NOMO-1 treated with DMSO at 0.1 percent for 48 hours (cell line): ENCODE data around the gene CFAP73.
"Not testable (repeated sequence)": the region's sequence is repeated elsewhere in the genome, so short reads cannot be mapped to it uniquely, and the experiment has no call there.

Experiments
- DNase-seq: peaks from one replicate; lab custom pipeline; 2025; ENCODE audit not compliant: unreplicated experiment; lab: John Stamatoyannopoulos, UW

Gene CFAP73

DNA sequence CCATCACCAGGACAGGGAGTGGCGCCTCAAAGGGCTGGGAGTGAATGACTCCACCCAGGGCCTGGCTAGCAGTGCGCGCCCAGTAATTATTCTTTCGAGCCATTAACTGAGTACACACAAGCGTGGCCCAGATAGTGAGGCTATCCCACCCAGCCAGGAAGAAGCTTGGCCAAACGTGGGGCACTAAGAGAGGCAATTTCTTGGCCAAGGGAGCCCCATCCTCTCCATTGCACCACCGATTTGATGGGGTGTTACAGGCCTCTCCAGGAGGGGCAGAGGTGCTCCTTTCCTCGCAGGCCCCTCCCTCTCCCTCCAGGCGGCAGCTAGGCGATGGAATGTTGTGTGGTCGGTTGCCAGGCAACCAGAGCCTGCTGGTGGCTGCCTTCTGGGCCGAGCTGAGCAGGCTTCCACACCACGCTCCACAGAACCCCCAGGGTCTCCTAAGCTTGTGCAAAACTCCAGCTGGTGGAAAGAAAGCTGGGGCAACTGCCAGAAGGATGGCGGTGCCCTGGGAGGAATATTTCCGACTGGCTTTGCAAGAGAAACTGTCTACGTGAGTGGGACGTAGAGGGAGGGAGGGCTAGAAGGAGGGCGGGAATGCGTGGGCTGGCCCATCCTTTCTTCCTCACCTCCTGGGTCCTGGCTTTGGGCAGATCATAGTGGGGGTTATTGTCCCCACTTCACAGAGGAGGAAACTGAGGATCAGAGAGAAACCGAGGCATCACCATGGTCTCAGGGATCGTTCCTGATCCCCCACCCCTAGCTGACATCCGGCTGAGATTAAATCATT, at the start of gene CFAP73:
Gene CFAP73 (plus strand): TSS at position 364 of the 790 bp plus-strand sequence. CDS start 134 bp downstream, at position 498.
- DNase-seq = no peak

GRCh38 chr12:113099764-113100163, 49.8 kb upstream of the CFAP73 start:
- DNase-seq = no peak

DNA sequence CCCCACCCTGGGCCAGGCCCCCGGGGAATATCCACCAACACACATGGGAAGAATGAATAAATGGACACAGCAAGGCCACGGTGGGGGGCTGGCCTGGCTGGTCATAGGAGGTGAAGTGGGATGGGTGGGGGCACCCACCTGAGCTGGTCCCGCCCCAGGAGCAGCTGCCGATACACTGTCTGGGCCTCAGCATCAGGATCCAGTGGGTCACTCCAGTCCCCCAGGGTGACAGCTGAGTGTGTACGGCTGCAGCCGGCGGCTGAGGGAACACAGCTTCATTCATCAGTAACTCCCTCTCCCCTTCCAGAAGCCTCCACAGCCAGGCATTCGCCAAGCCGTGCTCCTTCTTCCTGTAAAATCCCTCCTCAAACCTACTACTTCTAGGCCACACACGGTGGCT, 47.8 kb upstream of the CFAP73 start:
- DNase-seq = no peak

- DNase-seq = no peak
Observed at GRCh38 chr12:113102811-113103210, 46.7 kb upstream of the CFAP73 start.

DNA sequence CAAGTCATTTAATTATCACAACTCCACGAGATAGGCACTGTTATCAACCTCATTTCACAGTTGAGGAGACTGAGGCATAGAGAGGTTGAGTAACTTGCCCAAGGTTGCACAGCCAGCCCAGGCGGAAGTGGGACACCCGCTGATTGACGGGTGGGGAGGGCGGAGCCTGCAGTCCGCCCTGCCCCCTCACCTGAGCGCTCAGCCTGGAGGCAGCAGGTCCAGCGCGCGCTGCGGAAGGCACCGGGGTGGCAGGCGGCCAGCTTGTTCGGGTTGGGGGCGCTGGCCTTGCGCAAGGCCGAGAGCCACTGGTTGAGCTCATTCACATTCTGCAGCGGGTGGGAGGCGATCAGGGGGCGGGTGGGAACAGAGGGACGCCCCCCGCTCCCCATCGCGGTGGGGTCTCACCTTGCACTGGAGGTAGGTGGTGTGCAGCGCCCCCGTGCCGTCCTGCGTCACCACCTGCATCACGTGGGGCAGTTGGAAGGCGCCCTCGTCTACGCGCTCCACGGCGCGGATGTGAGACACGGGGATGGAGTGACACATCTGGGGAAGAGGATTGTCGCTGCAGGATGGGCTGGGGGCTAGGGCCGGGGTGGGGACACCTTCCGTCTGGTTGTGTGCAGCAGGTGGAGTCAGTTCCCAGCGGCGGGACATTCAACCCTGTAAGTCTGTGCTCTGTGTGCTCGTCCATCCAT, 45.6 kb upstream of the CFAP73 start:
- no peak for DNase-seq

- DNase-seq = no peak
Observed at GRCh38 chr12:113104953-113105510, 44.5 kb upstream of the CFAP73 start.

GRCh38 chr12:113105606-113106271, 43.8 kb upstream of the CFAP73 start:
- no peak for DNase-seq

DNA sequence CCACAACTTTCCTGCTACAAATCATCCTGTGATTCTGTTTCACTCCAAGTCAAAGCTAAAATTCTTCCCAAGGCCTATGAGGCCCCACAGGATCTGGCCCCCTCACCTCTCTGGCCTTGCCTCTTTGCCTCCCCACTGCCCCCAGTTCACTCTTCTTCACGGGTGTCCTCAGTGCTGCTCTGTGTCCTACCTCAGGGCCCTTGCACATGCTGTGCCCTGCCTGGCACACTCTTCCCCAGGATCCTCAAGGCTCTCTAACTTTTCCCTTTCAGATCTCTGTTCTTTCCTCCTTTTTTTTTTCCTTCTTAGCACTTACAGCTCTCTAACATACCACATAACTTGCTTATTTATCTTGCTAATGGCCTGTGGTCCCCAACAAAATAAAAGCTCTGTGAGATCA, 43.2 kb upstream of the CFAP73 start:
- no peak for DNase-seq

- no peak for DNase-seq
Observed at GRCh38 chr12:113108308-113108707, 41.2 kb upstream of the CFAP73 start.

- DNase-seq = no peak
Observed at GRCh38 chr12:113109360-113109759, 40.2 kb upstream of the CFAP73 start.

GRCh38 chr12:113109872-113110599, 39.5 kb upstream of the CFAP73 start:
- no peak for DNase-seq

- DNase-seq = no peak
Observed at GRCh38 chr12:113111247-113111646, 38.3 kb upstream of the CFAP73 start.

DNA sequence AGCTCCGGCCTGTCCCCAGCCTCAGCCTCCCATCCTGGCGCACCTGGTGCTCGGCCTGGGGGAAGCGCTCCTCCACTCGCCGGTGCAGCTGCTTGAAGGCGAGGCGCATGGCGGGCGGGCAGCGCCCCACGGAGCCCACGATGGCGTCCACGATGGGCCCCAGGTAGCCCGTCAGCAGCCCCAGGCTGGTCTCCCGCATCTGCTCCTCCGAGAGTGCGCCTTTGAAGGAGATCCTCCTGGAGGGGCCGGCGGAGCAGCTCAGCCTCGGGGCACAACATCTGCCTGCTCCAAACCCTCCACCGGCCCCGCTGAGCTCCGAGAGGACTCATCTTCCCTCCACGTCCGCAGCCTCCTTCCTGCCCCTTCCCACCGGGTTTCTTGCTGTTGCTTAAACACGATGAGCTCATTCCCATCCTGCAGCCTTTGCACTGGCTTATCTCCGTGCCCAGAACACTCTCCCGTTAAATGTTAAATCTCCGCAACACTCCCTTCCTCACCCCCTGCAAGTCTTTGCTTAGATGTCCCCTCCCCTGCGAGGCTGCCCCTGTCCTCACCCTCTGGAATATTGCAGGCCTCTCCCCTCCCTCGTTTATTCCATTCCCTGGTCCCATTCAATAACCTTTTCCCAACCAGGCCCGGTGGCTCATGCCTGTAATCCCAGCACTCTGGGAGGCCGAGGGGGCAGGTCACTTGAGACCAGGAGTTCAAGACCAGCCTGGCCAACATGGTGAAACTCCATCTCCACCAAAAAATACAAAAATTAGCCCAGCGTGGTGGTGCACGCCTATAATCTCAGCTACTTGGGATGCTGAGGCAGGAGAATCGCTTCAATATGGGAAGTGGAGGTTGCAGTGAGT, 37.3 kb upstream of the CFAP73 start:
- DNase-seq = no peak

- no peak for DNase-seq
Observed at GRCh38 chr12:113113397-113113796, 36.1 kb upstream of the CFAP73 start.

GRCh38 chr12:113114447-113115178, 34.9 kb upstream of the CFAP73 start:
- DNase-seq = no peak

GRCh38 chr12:113115455-113116126, 33.9 kb upstream of the CFAP73 start:
- no peak for DNase-seq

- DNase-seq = no peak
Observed at GRCh38 chr12:113116875-113117274, 32.6 kb upstream of the CFAP73 start.

GRCh38 chr12:113117684-113118083, 31.8 kb upstream of the CFAP73 start:
- not testable (repeated sequence) for DNase-seq

DNA sequence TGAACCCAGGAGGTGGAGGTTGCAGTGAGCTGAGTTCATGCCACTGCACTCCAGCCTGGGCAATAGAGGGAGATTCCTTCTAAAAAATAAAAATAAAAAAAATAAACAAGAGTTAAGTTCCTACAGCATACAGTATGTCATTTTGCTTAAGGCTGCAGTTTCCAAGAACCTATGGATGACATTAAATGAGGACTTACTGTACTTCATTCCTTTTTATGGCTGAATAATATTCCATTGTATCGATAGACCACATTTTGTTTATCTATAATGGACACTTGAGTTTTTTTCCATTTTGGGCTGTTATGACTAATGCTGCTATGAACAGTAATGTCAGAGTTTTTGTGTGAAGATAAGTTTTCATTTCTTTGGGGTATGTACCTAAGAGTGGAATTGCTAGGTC, 31.4 kb upstream of the CFAP73 start:
- DNase-seq = no peak
